HepG2 (cell line): ENCODE measurements around the gene IKZF3. TPM values are rescaled to one million over a fixed set of nuclear protein-coding genes. Genes with fewer than 3 reads are reported as not detected.

Experiments used
- ATF4 ChIP-seq, 2 experiments: fragments of 450-650 bp in 1 of 2; sonication (generic) in 1 of 2; formaldehyde crosslinking; IDR thresholded peaks; 2 replicates each; pipeline versions ENCODE4 v1.5.0 to v1.8.0; 2020 to 2022; ENCODE audit warnings: mild to moderate bottlenecking in 1 of 2, missing genetic modification reagents in 1 of 2
- GMEB2 ChIP-seq: IDR thresholded peaks from 2 replicates; pipeline ENCODE4 v1.6.1; 2016; ENCODE audit warnings: missing biosample characterization, missing genetic modification reagents, low read depth
- HOXA7 ChIP-seq: sonication (generic); formaldehyde crosslinking; IDR thresholded peaks from 2 replicates; pipeline ENCODE4 v1.8.1; 2022; ENCODE audit warnings: mild to moderate bottlenecking, missing genetic modification reagents, moderate library complexity
- IRF9 ChIP-seq: sonication (generic); formaldehyde crosslinking; IDR thresholded peaks from 2 replicates; pipeline ENCODE4 v1.8.0; 2022; ENCODE audit warnings: missing genetic modification reagents, mild to moderate bottlenecking, borderline replicate concordance
- POLR2A ChIP-seq, 2 experiments: IDR thresholded peaks; 2 replicates each; pipeline ENCODE4 v1.6.1; 2011; ENCODE audit warnings: low read depth in 2 of 2, low read length in 2 of 2, mild to moderate bottlenecking in 1 of 2, moderate library complexity in 1 of 2; ENCODE audit not compliant: insufficient read depth in 1 of 2
- POLR2AphosphoS2 ChIP-seq: IDR thresholded peaks from 2 replicates; pipeline ENCODE4 v1.6.1; 2011; ENCODE audit warnings: low read depth, low read length, improper control_type of control experiment
- RBM39 ChIP-seq: fragments of 200-400 bp; formaldehyde crosslinking; IDR thresholded peaks from one replicate; pipeline ENCODE4 v1.6.1; 2018; ENCODE audit warnings: antibody characterized with exemption, mild to moderate bottlenecking, low read depth, low read length; ENCODE audit not compliant: poor library complexity, severe bottlenecking
- SOX13 ChIP-seq, 3 experiments: fragments of 450-650 bp in 1 of 3; sonication (generic) in 1 of 3; formaldehyde crosslinking in 1 of 3; IDR thresholded peaks in 2 of 3; conservative IDR thresholded peaks in 1 of 3; 2 replicates each; pipeline versions ENCODE4 v1.5.0 to v1.6.1; 2016 to 2020; ENCODE audit warnings: antibody characterized with exemption in 1 of 3, mild to moderate bottlenecking in 1 of 3, missing compliant biosample characterization in 1 of 3, missing genetic modification reagents in 1 of 3, moderate library complexity in 1 of 3
- SP5 ChIP-seq: IDR thresholded peaks from 2 replicates; pipeline ENCODE4 v1.6.1; 2016; ENCODE audit warnings: low read depth, borderline replicate concordance
- ZBTB42 ChIP-seq: sonication (generic); formaldehyde crosslinking; IDR thresholded peaks from 2 replicates; pipeline ENCODE4 v1.5.0; 2020; ENCODE audit warnings: mild to moderate bottlenecking, missing genetic modification reagents
- ZMYM2 ChIP-seq: sonication (generic); formaldehyde crosslinking; IDR thresholded peaks from 2 replicates; pipeline ENCODE4 v1.8.0; 2022; ENCODE audit warnings: mild to moderate bottlenecking, missing genetic modification reagents
- ZNF142 ChIP-seq: sonication (generic); formaldehyde crosslinking; IDR thresholded peaks from 2 replicates; pipeline ENCODE4 v1.4.0; 2020; ENCODE audit warnings: missing genetic modification reagents
- ZNF280D ChIP-seq: sonication (generic); formaldehyde crosslinking; IDR thresholded peaks from 2 replicates; pipeline ENCODE4 v1.5.1; 2020; ENCODE audit warnings: mild to moderate bottlenecking, missing genetic modification reagents
- ZNF790 ChIP-seq: sonication (generic); formaldehyde crosslinking; IDR thresholded peaks from 2 replicates; pipeline ENCODE4 v1.8.0; 2022; ENCODE audit warnings: missing genetic modification reagents, mild to moderate bottlenecking, borderline replicate concordance
- polyA plus RNA-seq, 8 experiments: library from polyadenylated mRNA; depleted of rRNA in 3 of 8; stranded (reverse) in 7 of 8; unstranded in 1 of 8; fragments of >200 nt; fragmentation: Illumina TruSeq in 4 of 8; extraction: Trizol in 4 of 8; gene quantifications; 2 replicates each; pipeline versions ENCODE4 v1.2.1 to v1.2.3, GENCODE V29; 2011 to 2016; ENCODE audit warnings: low read depth in 4 of 8, missing spikeins in 1 of 8, mixed read lengths in 1 of 8; ENCODE audit not compliant: insufficient read depth in 1 of 8
- total RNA-seq, 5 experiments: library from RNA; depleted of rRNA; stranded (reverse); fragments of >200 nt; fragmentation: Illumina TruSeq; extraction: Trizol; gene quantifications; 2 replicates each; pipeline ENCODE4 v1.2.3, GENCODE V29; 2016; ENCODE audit warnings: low read depth in 1 of 5

IKZF3 gene
- total and polyA plus RNA-seq, 2 of the 13 experiments (the other 11 are each of a cell fraction or from before 2014, with no cell fraction given), result not detected

GRCh38 chr17:39750131-39751015 lies 113.7 kb downstream of the IKZF3 start (continued):
- no peak for TF ChIP-seq ATF4 (CRISPR knock-in tag; IDR thresholded peaks at IDR 0.05)
- no peak for TF ChIP-seq GMEB2 (CRISPR knock-in tag)
- TF ChIP-seq POLR2A (IDR thresholded peaks at IDR 0.05; ENCODE audit: insufficient read depth in 1 of 2, low read depth in 2 of 2, low read length in 2 of 2), result peak in 1 of 2 experiments; percentile 44; a peak in 1 of 4 replicates
- TF ChIP-seq ZNF790 (CRISPR knock-in tag), result no peak
- TF ChIP-seq IRF9 (CRISPR knock-in tag), result peak; percentile 81; the same call in 1 of the 2 replicates
- peak; percentile 37; the same call in 1 of the 2 replicates for TF ChIP-seq SP5 (CRISPR knock-in tag)
- TF ChIP-seq SOX13 (IDR thresholded peaks at IDR 0.05), result no peak
- peak in 1 of 2 experiments; percentile 47; a peak in 2 of 4 replicates for TF ChIP-seq SOX13 (CRISPR knock-in tag; conservative IDR thresholded peaks at IDR 0.05 in 1 of 2, IDR thresholded peaks at IDR 0.05 in 1 of 2)
- TF ChIP-seq HOXA7 (CRISPR knock-in tag), result no peak
- 0 out of 2 replicates have a peak, but pooled peaks have one; percentile 69 for TF ChIP-seq ZNF280D (CRISPR knock-in tag)
- no peak for TF ChIP-seq POLR2AphosphoS2
- TF ChIP-seq RBM39, result peak; percentile 43
- TF ChIP-seq ZNF142, result no peak
- TF ChIP-seq ZBTB42 (CRISPR knock-in tag), result no peak
- TF ChIP-seq ZMYM2 (CRISPR knock-in tag), result peak; percentile 54; the same call in 1 of the 2 replicates
